HK-2 (cell line): ENCODE measurements around the gene MAPK14.

Experiments
- DNase-seq: peaks from one replicate; pipeline ENCODE4 v3.0.0-alpha.2; 2018; ENCODE audit not compliant: unreplicated experiment

Gene MAPK14

GRCh38 chr6:36135053-36135731 is 107.6 kb downstream of the MAPK14 start:
- no peak for DNase-seq

- DNase-seq = no peak
Measured at GRCh38 chr6:36136034-36136433, 108.4 kb downstream of the MAPK14 start.

- DNase-seq = no peak
Measured at GRCh38 chr6:36136551-36136950, 108.9 kb downstream of the MAPK14 start.

DNA sequence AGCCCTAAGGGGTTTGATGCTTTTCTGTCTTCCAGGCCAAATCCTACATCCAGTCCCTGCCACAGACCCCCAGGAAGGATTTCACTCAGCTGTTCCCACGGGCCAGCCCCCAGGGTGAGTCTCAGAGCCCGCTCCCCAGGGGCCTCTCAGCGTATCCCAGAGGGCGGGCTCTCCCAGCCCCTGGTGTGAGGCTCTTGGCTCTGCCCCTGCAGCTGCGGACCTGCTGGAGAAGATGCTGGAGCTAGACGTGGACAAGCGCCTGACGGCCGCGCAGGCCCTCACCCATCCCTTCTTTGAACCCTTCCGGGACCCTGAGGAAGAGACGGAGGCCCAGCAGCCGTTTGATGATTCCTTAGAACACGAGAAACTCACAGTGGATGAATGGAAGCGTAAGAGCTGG is 111.1 kb downstream of the MAPK14 start:
- DNase-seq = no peak

GRCh38 chr6:36139431-36139830 is 111.8 kb downstream of the MAPK14 start:
- no peak for DNase-seq

DNA sequence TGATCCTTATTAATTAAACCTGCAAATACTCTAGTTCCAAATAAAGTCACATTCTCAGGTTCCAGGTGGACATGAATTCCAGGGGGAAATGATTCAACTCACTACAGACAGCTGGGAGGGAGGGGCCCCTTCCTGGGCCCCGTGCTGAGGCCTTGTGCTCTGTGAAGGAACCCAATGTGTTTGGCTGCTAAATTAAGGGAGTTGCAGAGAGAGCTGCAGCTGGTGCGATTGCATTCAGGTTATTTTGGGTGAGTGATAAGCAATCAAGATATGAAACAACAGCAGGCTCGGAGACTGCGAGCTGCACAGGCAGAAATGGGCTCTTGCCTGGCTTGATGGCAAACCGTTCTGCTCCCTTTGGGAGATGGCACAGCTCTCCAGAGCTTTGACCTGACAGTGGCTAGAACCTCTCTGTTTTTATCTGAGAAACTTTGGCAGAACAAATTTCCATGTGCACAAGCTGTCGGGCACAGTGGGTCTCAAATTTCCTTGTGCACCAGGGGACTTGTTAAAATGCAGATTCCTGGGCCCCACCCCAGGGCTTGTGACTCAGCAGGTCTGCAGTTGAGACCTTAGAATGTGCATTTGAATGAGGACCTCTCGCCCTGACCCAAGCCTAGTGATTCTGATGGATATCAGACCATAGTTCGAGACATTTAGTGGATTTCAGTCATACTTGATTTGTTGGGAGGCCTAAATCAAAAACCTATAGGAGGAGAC is 112.5 kb downstream of the MAPK14 start:
- DNase-seq = no peak

GRCh38 chr6:36141091-36141490 is 113.5 kb downstream of the MAPK14 start:
- DNase-seq = no peak

DNA sequence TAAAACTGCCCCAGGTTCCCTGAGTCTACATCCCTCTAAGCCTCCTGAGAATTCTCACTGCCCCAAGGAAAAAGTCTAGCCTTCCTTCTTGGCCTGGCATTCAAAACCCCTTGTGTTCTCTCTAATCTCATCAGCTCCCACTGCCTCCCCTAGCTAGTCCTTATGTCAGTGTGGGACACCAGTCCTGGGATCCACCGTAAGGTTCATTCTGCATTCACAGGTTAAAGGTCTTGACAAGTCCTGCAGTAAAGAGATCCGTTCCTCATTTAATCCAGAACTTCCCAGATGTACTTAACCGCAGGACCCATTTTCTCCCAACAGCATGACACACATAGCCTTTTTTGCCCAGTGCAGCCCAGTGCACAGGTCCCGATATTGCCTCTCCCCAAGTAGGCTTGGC is 114.4 kb downstream of the MAPK14 start:
- DNase-seq = no peak

GRCh38 chr6:36142971-36143838 is 115.6 kb downstream of the MAPK14 start:
- no peak for DNase-seq

DNA sequence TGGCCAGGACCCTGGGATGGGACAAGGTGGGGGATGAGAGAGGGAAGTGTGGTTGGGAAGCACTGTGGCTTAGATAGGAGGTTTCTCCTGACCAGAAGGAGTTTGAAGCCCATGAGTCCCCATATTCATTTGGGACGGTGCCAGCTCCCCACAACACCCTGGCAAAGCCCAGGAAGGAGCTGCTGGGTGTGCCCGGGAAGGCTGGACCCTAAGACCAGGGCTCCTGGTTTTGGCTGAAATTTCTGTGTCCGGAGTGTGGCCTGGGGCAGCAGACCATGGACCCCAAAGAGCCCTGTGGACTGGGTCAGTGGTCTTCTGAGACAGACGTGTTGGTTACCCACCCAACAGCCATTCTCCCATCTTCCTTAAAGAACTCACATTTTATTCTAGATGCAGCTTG is 117.9 kb downstream of the MAPK14 start:
- no peak for DNase-seq

DNA sequence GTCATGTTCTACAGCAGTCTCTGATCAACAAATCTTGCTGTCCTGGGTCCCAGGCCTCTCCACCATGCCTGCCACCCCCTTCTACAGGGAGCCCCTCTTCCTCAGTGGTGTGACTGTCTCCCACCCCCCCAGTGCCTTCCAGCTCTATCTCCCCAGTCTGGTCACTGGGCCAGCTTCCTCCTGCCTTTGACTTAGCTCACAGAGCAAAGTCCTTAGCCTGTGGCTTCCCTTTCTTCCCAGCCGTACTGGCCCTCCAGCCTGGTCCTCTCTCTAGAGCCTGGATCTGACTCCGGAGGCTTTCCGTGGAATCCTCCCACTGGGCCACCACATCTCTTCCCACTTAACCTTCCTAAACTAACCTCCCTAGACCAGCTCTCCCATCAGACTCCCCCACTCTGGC is 119.7 kb downstream of the MAPK14 start:
- DNase-seq = no peak

DNA sequence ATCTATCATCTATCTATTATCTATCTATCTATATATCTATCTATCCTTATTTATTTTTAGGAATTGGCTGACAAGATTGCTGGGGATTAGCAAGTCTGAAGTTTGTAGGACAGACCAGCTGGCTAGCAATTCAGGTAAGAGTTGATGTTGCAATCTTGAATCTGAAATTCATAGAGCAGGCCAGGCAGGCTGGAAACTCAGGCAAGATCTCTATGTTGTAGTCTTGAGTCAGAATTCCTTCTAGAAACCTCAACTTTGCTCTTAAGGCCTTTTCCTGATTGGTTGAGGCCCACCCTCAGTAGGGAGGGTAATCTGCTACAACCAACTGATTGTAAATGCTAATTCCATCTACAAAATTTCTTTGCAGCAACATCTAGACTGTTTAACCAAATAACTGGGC is 121.9 kb downstream of the MAPK14 start:
- DNase-seq = no peak

- DNase-seq = no peak
Measured at GRCh38 chr6:36150283-36150682, 122.7 kb downstream of the MAPK14 start.

GRCh38 chr6:36154286-36154685 is 126.7 kb downstream of the MAPK14 start:
- no peak for DNase-seq

- DNase-seq = no peak
Measured at GRCh38 chr6:36155662-36156061, 128.1 kb downstream of the MAPK14 start.

- no peak for DNase-seq
Measured at GRCh38 chr6:36160147-36160760, 132.6 kb downstream of the MAPK14 start.
